GM23248 (cell line): ENCODE measurements around the gene PARVA.

Experiments
- EZH2 ChIP-seq: fragments of 200-600 bp; sonication (generic); IDR thresholded peaks from 2 replicates; pipeline ENCODE4 v1.6.1; 2018; ENCODE audit warnings: antibody characterized with exemption, mild to moderate bottlenecking; ENCODE audit not compliant: insufficient read depth, poor library complexity, severe bottlenecking
- EZH2phosphoT487 ChIP-seq: fragments of 200-600 bp; sonication (generic); IDR thresholded peaks from 2 replicates; pipeline ENCODE4 v1.6.1; 2018; ENCODE audit warnings: antibody characterized with exemption, moderate library complexity, mild to moderate bottlenecking, low read depth; ENCODE audit not compliant: insufficient read depth

DNA sequence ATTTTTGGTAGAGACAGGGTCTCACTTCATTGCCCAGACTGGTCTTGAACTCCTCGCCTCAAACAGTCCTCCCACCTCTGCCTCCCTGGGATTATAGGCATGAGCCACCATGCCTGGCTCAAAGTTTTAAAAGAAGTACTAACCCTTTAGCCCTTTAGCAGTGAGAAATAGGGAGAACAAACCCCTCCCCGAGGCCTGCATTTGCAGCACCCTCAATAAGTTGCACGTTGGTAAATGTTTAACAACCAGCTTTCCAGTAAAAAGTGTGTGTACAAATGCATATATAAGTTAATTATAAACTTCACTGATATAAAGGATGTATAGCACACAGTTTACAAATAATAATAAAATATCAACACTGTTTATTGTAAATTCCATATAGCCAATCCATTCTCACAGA is 51.8 kb downstream of the PARVA start:
- TF ChIP-seq EZH2: no peak
- TF ChIP-seq EZH2phosphoT487: no peak
